Stimulated activated naive CD4-positive, alpha-beta T cell treated with Interleukin-2 at 50 U/mL for 16 hours (primary cell): ENCODE data around the gene MEIG1.
A peak's percentile ranks its signal among the peaks of the same experiment; 100 is the strongest.
"Not testable (repeated sequence)": the region's sequence is repeated elsewhere in the genome, so short reads cannot be mapped to it uniquely, and the experiment has no call there.

ENCODE experiments used
- DNase-seq: peaks from one replicate; lab custom pipeline; 2025; lab: John Stamatoyannopoulos, UW

MEIG1 gene

DNA sequence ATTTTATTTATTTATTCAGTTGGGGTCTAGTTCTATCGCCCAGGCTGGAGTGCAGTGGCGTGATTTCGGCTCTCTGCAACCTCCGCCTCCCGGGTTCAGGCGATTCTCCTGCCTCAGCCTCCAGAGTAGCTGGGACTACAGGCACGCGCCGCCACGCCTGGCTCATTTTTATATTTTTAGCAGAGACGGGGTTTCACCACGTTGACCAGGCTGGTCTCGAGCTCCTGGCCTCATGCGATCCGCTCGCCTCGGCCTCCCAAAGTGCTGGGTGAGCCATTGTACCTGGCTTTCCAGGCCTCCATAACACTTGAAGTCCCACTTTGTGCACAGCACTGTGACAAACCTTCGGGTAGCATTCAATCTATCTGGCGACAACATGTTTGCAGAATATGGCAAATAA, 4.3 kb upstream of the MEIG1 start:
- no peak for DNase-seq

DNA sequence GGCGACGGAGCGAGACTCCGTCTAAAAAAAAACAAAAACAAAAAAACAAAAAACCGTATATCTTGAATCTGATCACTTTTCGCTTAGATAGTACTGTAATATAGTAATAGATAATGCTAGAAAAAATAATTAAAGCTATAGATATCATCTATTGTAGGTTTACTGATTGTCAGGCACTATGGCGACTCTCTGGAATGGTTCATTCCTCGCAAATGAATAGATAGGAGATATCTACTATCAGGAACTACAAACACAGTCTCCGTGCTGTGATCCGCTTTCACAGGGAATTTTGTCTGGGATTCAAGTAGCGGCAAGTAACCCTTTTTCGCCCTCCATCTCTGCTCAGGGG, 342 bp upstream of the MEIG1 start:
- no peak for DNase-seq

DNA sequence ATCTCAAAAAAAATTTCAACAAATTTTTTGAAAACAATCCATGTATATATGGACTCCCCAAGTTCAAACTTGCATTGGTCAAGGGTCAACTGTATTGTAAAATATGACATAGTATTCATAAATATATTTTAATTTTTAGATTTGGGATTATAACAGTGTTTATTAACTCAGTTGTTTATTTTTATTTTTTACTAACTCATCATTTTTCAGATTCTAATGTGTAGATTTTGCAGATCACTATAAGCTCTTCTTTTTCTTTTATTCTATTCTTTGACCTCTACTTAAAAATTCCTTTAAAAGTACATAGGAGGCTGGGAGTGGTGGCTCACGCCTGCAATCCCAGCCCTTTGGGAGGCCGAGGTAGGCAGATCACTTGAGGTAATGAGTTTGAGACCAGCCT, 8.7 kb downstream of the MEIG1 start:
- DNase-seq: no peak

DNA sequence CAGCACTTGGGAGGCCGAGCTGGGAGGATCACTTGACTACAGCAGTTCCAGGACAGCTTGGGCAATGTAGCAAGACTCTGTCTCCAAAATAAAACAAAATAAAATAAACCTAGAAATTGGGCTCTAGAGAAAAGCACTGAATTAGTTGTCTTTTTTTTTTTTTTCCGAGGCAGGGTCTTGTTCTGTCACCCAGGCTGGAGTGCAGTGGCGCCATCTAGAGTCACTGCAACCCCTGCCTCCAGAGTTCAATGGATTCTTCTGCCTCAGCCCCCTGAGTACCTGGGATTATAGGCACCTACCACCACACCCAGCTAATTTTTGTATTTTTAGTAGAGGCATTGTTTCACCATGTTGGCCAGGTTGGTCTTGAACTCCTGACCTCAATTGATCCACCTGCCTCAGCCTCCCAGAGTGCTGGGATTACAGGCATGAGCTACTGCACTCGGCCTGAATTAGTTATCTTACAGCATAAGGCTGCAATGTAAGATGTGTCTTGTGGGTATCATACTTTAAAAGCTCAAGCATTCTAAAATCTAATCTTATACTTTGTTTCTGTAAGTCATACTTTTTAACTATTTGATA, 12.8 kb downstream of the MEIG1 start:
- no peak for DNase-seq

DNA sequence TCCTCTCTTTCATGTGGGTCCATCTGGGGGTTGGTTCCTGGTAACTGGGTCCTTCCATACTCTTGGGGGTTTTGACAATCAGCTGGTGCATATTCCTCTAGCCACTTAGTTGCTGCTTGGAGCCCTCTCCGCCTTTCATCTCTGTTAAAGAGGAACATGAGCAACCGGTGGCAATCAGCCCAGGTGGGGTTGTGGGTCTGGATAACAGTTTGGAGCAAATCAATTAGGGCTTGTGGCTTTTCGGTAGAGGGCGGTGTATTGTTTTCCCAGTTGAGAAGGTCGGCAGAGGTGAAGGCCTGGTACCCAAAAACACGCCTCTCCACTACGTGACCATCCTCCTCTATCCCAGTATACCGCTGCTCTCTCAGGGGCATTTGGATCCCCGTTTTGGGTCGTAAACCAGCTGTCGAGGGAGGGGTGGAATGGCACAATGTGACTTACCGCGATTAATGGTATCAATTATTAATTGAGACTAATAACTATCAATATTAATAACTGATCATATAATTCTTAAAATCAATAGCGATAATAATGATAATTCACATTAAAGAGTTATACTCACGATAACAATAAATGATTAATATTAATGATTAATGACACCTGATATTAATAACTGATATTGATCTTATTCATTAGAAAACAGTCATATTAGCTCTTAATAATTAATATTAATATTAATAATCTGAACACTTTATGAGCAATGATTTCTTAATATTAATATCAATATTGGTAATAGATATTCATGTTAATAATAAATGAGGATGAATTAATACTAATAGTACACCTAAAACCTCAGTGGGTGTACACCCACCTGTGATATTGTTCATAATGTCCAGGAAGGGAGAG, 15.2 kb downstream of the MEIG1 start:
- DNase-seq: not testable (repeated sequence)

DNA sequence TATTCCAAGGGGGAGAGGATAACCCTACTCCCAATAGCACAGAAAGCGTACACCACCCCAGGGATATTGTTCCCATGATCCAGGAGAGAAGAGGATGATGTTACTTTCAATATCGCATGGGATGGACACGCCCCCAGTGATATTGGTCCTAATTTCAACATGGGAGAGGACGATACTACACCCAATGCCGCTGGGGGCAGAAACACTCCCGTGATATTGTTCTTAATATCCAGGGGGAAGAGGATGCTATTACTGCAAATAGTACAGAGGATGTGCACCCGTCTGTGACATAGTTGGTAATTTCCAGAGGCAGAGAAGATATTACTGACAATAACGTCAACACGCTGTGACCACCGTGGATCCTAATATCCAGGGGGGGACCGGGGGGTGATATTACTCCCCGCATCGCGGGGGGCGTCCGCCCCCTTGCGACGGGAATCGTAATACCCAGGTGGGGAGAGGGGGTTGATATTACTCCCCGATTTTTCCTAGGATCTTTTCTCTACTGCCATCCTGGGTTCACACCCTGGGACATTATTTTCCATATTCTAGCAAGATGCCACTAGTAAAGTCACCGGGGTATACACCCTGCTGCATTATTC, 16.6 kb downstream of the MEIG1 start:
- no peak for DNase-seq

DNA sequence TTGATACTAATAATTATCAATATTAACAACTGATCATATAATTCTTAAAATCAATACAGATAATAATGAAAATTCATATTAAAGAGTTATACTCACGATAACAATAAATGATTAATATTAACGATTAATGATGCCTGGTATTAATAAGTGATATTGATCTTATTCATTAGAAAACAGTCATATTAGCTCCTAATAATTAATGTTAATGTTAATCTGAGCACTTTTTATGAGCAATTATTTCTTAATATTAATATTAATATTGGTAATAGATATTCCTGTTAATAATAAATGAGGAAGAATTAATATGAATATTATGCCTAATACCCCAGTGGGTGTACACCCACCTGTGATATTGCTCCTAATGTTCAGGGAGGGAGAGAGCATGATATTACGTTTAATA, 23.6 kb downstream of the MEIG1 start:
- DNase-seq: no peak

DNA sequence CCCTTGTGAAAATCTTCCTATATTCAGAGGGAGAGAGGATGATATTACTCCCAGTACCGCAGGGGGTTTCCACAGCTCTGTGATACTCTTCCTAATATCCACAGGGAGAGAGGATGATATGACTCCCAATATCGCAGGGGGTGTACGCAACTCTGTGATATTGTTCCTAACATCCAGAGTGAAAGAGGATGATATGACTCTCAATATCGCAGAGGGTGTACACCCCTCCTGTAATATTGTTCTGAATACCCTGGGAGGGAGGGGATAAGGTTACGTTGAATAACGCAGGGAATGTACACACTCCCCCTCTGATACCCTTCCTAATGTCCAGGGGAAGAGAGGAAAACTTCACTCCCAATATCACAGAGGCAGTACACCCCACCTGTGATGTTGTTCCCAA, 30.4 kb downstream of the MEIG1 start:
- not testable (repeated sequence) for DNase-seq

DNA sequence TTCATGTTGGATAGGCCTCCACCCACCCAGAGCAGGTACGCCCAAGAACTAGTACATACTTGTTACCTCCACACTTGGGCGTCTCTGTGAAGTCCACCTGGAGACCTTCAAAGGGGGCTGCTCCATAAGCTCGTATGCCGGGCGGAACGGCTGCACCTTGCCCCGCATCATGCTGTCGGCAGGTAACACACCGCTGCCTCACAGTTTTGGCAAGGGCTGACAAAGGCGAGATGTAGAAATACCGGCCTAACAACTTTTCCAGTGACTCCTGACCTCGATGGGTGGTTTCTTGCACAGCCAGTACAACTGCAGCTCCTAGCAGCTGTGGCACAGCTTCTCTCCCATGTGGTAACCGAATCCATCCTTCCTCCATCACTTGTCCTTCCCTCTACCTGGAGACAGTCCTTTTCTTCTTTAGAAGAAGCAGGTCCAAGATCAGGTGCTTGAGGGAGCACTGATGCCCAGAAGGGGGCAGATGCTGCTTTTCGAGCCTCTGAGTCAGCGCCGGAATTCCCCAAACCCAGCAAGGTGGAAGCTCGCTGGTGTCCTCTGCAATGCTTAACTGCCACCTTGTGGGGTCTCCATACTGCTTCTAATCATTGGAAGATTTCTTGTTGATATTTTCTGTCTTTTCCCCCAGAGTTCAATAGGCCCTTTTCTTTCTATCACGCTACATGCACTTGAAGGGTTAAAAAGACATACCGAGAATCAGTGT, 32.0 kb downstream of the MEIG1 start:
- peak; percentile 58 for DNase-seq

DNA sequence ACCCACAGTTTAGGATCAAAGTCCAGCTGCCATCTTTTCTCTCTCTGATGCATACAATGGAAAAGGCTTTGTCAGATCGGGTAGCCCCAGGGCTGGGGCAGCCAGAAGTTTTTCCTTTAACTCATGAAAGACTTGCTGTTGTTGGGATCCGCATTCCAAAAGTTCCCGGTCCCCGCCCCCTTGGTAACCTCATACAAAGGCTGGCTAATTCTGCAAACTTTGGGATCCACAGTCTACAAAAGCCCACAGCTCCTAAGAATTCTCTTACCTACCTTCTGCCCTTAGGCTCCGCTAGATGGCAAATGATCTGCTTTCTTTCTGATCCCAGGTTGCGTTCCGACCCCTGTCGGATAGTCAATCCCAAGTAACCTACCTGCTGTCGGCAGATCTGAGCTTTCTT, 33.1 kb downstream of the MEIG1 start:
- DNase-seq: not testable (repeated sequence)

DNA sequence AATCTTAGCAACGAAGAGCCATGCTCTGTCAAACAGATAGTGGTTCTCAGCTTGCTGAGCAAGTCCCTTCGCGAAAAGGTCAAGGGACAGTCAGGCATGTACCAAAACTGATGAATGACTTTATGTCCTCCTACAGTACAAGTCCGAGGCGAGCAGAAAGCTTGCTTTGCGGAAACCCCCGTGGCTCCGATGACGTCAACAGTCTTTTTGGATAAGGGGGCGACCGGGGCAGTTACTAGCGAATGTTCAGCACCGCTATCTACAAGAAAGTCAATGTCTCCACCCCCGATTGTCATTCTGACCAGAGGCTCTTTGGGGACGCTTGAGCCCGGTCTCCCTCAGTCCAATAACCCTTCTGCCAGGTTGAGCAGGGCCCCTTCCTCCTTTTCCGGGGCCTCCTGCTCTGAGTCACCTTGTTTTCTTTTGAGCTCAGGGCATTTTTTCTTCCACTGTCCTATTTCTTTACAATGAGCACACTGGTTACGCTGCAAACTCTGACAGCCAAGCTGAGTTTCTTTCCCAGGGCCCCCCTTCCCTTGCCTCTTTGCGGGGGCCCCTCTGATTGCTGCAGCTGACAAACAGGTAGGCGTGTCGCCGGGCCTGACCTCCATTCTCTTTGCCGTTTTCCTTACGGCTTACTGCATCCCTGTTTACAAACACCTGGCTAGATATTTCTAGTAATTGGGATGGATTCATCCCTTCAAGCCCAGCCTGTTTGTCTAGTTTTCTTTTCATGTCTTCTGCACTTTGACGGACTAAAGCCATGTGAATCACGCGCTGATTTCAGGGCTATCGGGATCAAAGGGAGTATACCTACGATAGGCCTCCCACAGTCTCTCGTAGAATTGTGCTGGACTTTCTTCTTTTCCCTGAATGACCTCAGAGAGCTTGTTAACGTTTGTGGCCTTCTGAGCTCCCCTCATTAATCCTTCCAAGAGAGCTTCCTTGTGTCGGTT, 34.6 kb downstream of the MEIG1 start:
- not testable (repeated sequence) for DNase-seq

DNA sequence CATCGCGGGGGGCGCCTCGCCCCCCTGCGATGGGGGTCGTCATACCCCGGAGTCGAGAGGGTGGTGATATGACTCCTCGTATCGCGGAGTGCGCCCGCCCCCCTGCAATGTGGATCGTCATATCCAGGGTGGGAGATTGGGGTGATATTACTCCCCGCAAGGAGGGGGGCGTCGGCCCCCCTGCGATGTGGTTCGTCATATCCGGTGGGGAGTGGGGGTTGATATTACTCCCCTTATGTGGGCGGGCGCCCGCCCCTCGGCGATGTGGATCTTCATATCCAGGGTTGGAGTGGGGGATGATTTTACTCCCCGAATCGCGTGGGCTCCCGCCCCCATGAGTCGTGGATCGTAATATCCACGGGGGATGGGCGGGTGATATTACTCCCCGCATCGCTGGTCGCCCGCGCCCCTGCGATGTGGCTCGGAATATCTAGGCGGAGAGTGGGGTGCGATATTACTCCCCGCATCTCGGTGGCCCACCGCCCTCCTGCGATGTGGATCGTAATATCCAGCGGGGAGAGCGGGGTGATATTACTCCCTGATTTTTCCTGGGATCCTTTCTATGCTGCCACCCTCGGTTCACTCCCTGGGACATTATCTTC, 36.9 kb downstream of the MEIG1 start:
- no peak for DNase-seq

DNA sequence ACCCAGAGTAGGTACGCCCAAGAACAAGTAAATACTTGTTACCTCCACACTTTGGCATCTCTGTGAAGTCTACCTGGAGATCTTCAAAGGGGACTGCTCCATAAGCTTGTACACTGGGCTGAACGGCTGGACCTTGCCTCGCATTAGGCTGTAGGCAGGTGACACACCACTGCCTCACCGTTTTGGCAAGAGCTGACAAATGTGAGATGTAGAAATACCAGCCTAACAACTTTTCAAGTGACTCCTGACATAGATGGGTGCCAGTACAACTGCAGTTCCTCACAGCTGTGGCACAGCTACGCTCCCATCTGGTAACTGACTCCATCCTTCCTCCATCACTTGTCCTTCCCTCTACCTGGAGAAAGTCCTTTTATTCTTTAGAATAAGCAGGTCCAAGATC, 54.3 kb downstream of the MEIG1 start:
- not testable (repeated sequence) for DNase-seq

DNA sequence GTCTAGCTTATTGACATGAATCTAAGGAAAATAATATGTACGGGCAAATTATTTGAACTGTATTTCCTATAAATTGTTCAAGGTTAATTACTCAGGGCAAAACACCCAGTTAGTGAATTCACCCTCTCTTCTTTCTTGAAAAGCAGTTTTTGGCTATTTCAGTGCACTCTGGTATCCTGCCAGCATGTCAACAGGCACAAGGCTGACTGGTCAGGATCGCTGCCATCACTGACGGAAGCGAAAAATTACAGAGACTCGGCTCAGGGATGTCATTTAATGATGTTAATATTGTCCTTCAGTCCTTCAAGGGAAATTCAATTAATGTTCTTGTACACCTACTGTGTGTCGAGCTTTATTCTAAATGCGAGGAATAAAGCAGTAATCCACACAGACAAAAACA, 56.3 kb downstream of the MEIG1 start:
- no peak for DNase-seq

DNA sequence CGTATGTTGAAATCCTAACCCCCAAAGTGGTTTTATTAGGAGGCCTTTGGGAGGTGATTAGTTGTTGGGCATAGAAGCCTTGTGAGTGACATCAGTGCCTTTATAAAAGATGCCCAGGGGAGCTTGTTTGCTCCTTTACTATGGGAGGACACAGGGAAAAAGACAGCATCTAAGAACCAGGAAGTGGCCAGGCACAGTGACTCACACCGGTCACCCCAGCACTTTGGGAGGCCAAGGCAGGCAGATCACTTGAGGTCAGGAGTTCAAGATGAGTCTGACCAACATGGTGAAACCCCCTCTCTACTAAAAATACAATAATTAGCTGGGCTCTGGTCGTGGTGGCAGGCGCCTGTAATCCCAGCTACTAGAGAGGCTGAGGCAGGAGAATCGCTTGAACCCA, 61.8 kb downstream of the MEIG1 start:
- not testable (repeated sequence) for DNase-seq
